GM12878 (cell line): Measurements from ENCODE around the gene GABBR2. TPM values are rescaled to one million over a fixed set of nuclear protein-coding genes. Genes with fewer than 3 reads are reported as not detected.

ENCODE experiments used
- ATAC-seq: fragments of 200-7000 bp; cut with Tn5 transposase; 3 replicates; pipeline ENCODE4 v1.9.1; 2020; ENCODE audit warnings: mild to moderate bottlenecking, moderate library complexity
- BruUV-seq: library from RNA; stranded (reverse); fragments of 400-500 nt; replicated peaks from 2 replicates; lab custom pipeline; 2021; lab: Mats Ljungman, UMichigan
- CTCF ChIA-PET: fragments of 300-600 bp; sonication (Branson Sonifier 250); formaldehyde crosslinking; extraction: SDS; loops from one replicate; lab custom pipeline; 2021; ENCODE audit warnings: inconsistent platforms; lab: Yijun Ruan, JAX
- POLR2A ChIA-PET: fragments of 350-600 bp; formaldehyde crosslinking; extraction: SDS; loops from one replicate; lab custom pipeline; 2021; ENCODE audit warnings: inconsistent platforms; lab: Charles Lee
- RAD21 ChIA-PET: fragments of 300-600 bp; sonication (Branson Sonifier 250); formaldehyde crosslinking; loops from one replicate; lab custom pipeline; 2023; ENCODE audit warnings: antibody characterized with exemption; ENCODE audit not compliant: unreplicated experiment; lab: Charles Lee
- SMC1A ChIA-PET: fragments of 300-600 bp; sonication (Branson Sonifier 250); formaldehyde crosslinking; loops from one replicate; lab custom pipeline; 2023; ENCODE audit not compliant: unreplicated experiment, uncharacterized antibody; lab: Charles Lee
- DNase-seq: peaks from one replicate; pipeline ENCODE4 v3.0.0-alpha.2; 2011; ENCODE audit warnings: low read depth, low spot score
- FAIRE-seq: peaks from 3 replicates; lab custom pipeline; 2011; peaks lifted over from hg19 to GRCh38; lab: Jason Lieb, UNC
- H2AFZ ChIP-seq: 2 replicates; pipeline ENCODE4 v1.6.0; 2011; ENCODE audit warnings: low read depth, low read length, control low read depth; ENCODE audit not compliant: control insufficient read depth
- H3K27ac ChIP-seq: 2 replicates; pipeline ENCODE4 v1.5.1; 2011; ENCODE audit warnings: control low read depth; ENCODE audit not compliant: control insufficient read depth, insufficient read depth
- H3K27me3 ChIP-seq, 2 experiments: replicated peaks in 1 of 2; 2 replicates each; pipeline versions ENCODE4 v1.6.0 to v1.6.1; 2011; ENCODE audit warnings: low read length in 1 of 2; ENCODE audit not compliant: control insufficient read depth in 2 of 2, insufficient read depth in 2 of 2
- H3K36me3 ChIP-seq, 2 experiments: 2 replicates each; pipeline ENCODE4 v1.5.1; 2011; ENCODE audit warnings: low read length in 1 of 2; ENCODE audit not compliant: control insufficient read depth in 2 of 2, insufficient read depth in 2 of 2
- H3K4me1 ChIP-seq: 2 replicates; pipeline ENCODE4 v1.6.1; 2011; ENCODE audit warnings: mild to moderate bottlenecking, low read length, moderate library complexity, mixed read lengths; ENCODE audit not compliant: control insufficient read depth, insufficient read depth
- H3K4me2 ChIP-seq: 2 replicates; pipeline ENCODE4 v1.6.0; 2011; ENCODE audit warnings: control low read depth; ENCODE audit not compliant: control insufficient read depth, insufficient read depth
- H3K4me3 ChIP-seq: fragments of 200-600 bp; sonication (generic); 2 replicates; pipeline ENCODE4 v1.5.1; 2016
- H3K79me2 ChIP-seq: 2 replicates; pipeline ENCODE4 v1.6.0; 2011; ENCODE audit warnings: low read length; ENCODE audit not compliant: control insufficient read depth, insufficient read depth
- H3K9ac ChIP-seq: 2 replicates; pipeline ENCODE4 v1.8.0; 2011; ENCODE audit warnings: low read length, control low read depth, mixed read lengths; ENCODE audit not compliant: control insufficient read depth, insufficient read depth
- H3K9me3 ChIP-seq: replicated peaks from 3 replicates; pipeline ENCODE4 v1.5.1; 2011; ENCODE audit warnings: mild to moderate bottlenecking, low read length; ENCODE audit not compliant: control insufficient read depth, insufficient read depth
- H4K20me1 ChIP-seq: 2 replicates; pipeline ENCODE4 v1.6.0; 2011; ENCODE audit not compliant: control insufficient read depth, insufficient read depth
- PAX5 ChIP-seq: IDR thresholded peaks from 2 replicates; pipeline ENCODE4 v1.6.1; 2011; ENCODE audit warnings: low read depth, low read length, borderline replicate concordance
- SMARCA5 ChIP-seq: fragments of 450-650 bp; IDR thresholded peaks from 2 replicates; pipeline ENCODE4 v1.6.1; 2017; ENCODE audit warnings: mild to moderate bottlenecking
- SRF ChIP-seq, 2 experiments: IDR thresholded peaks; 2 replicates each; pipeline ENCODE4 v1.6.1; 2011; ENCODE audit warnings: low read depth in 2 of 2, low read length in 2 of 2, mild to moderate bottlenecking in 1 of 2, moderate library complexity in 1 of 2
- YY1 ChIP-seq: IDR thresholded peaks from 2 replicates; pipeline ENCODE4 v1.6.1; 2011; ENCODE audit warnings: low read depth, mild to moderate bottlenecking, low read length
- ZNF24 ChIP-seq: fragments of 450-650 bp; IDR thresholded peaks from 2 replicates; pipeline ENCODE4 v1.6.1; 2017; ENCODE audit warnings: antibody characterized with exemption, mild to moderate bottlenecking
- ZSCAN29 ChIP-seq: fragments of 450-650 bp; IDR thresholded peaks from 2 replicates; pipeline ENCODE4 v1.6.1; 2017; ENCODE audit warnings: mild to moderate bottlenecking, moderate library complexity
- WGBS: methylation state at CpG from one replicate; pipeline ENCODE4 v1.1.6; 2016; ENCODE audit warnings: low lambda C conversion rate; ENCODE audit not compliant: insufficient replicate concordance, insufficient coverage; ENCODE audit errors: missing lambda C conversion rate; 5-methylcytosine and 5-hydroxymethylcytosine counted together
- in situ Hi-C: fragments of 300-500 bp; cut with MboI; formaldehyde crosslinking; loops from 9 replicates; pipeline ENCODE4 v1.14.3; 2018; ENCODE audit warnings: mixed read lengths
- intact Hi-C: fragments of 100-400 bp; cut with micrococcal nuclease; formaldehyde crosslinking; loops from one replicate; pipeline ENCODE4 v1.14.2; 2022; ENCODE audit not compliant: unreplicated experiment
- polyA plus RNA-seq, 11 experiments: library from polyadenylated mRNA; depleted of rRNA in 4 of 11; unstranded in 6 of 11; stranded (reverse) in 5 of 11; fragments of >200 nt; fragmentation: Nextera tagmentation in 4 of 11; fragmentation: Illumina TruSeq in 1 of 11; extraction: Ambion mirVana in 4 of 11; extraction: Trizol in 1 of 11; gene quantifications; 1 replicate in 1 of 11; 2 replicates in 10 of 11; pipeline versions ENCODE4 v1.2.1 to v1.2.3, GENCODE V29; 2011 to 2016; ENCODE audit warnings: inconsistent platforms in 2 of 11, missing spikeins in 2 of 11, low read depth in 1 of 11
- total RNA-seq, 4 experiments: library from RNA; depleted of rRNA in 3 of 4; stranded (reverse); fragments of >200 nt in 3 of 4; fragmentation: Illumina TruSeq in 1 of 4; extraction: Trizol in 1 of 4; gene quantifications; 2 replicates each; pipeline versions ENCODE4 v1.2.1 to v1.2.3, GENCODE V29; 2013 to 2021
- TF ChIP-seq, protein P1 (sequence below): fragments of 450-650 bp; conservative IDR thresholded peaks from 2 replicates; pipeline ENCODE4 v1.6.1; 2017; ENCODE audit warnings: mild to moderate bottlenecking, moderate library complexity
- TF ChIP-seq, protein P2 (sequence below): fragments of 450-650 bp; formaldehyde crosslinking; IDR thresholded peaks from 2 replicates; pipeline ENCODE4 v1.5.0; 2022; ENCODE audit warnings: mild to moderate bottlenecking, missing genetic modification characterization
- TF ChIP-seq, protein P3 (sequence below): fragments of 450-650 bp; IDR thresholded peaks from 2 replicates; pipeline ENCODE4 v1.6.1; 2014; ENCODE audit warnings: mild to moderate bottlenecking

The GABBR2 gene
- total and polyA plus RNA-seq, 10 of the 15 experiments (the other 5 are each of a cell fraction or from before 2014, with no cell fraction given), result 0.02 to 2.2 (median 0.06) TPM; not detected in 2

DNA sequence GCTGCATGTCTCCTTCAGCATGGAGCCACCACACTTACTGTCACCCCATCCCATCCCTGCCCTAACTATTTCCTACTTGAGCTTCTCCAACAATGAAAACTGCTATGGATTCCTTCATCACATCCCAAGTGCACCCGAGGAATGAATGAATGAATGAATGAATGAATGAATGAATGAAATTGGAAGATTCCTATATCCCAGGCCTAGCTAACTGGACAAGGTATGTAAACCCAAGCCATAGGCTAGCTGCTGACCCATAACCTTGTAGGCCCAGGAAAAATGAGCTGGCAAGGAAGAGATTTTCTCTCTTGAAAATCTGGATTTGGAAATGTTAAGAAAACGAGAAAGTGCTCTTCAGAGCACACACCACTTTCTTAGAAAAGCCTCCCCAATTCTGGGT, 97.4 kb downstream of the GABBR2 start:
- H3K9me3 ChIP-seq, result no peaks in the 10 kb centered on the region
- RAD21 ChIA-PET, result no interaction called here

DNA sequence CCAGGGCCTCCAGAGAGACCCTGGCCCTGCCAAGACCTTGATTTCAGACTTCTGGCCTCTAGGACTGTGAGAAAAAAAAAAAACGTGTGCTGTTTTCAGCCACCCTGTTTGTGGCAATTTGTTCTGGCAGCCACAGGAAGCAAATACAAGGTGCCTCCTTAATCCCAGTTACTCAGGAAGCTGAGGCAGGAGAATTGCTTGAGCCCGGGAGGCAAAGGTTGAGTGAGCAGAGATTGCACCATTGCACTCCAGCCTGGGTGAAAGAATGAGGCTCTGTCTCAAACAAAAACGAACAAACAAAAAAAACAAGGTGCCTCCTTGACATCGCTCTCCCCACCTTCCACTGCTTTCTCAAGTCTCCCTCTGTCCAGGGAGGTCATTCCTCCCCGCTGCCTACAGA, 98.0 kb downstream of the GABBR2 start:
- H3K9me3 ChIP-seq, result no peaks in the 10 kb centered on the region
- intact Hi-C loops, result no loop called here
- no peaks in the 10 kb centered on the region for H3K79me2 ChIP-seq
- DNase-seq (no peak), FAIRE-seq (no peak), ATAC-seq (no peak)
- peaks cover 0 to 1% of the 10 kb centered on the region in 2 experiments; a peak in 1 of 4 replicates for H3K27me3 ChIP-seq
- in situ Hi-C loops, result no loop called here
- no peak overlapping the region for H3K27ac ChIP-seq
- ChIA-PET POLR2A (no interaction called here), SMC1A (no interaction called here), RAD21 (no interaction called here), CTCF (interaction anchor here (0.9 kb wide), 1 partner anchor 74 kb away, joined by 4 read pairs; no protein-coding TSS in a partner anchor)
- no peaks in the 10 kb centered on the region for H3K36me3 ChIP-seq
- H4K20me1 ChIP-seq, result no peaks in the 10 kb centered on the region
- no peak overlapping the region for H2AFZ ChIP-seq
- WGBS, result 2% methylated on average over 5 of the region's 5 CpGs
- no peak overlapping the region for H3K9ac ChIP-seq
- H3K4me3 ChIP-seq, result no peak overlapping the region
- H3K4me1 ChIP-seq, result no peaks in the 10 kb centered on the region
- H3K4me2 ChIP-seq, result no peak overlapping the region
- no TSS peak for BruUV-seq
- TF ChIP-seq, protein P1, sequence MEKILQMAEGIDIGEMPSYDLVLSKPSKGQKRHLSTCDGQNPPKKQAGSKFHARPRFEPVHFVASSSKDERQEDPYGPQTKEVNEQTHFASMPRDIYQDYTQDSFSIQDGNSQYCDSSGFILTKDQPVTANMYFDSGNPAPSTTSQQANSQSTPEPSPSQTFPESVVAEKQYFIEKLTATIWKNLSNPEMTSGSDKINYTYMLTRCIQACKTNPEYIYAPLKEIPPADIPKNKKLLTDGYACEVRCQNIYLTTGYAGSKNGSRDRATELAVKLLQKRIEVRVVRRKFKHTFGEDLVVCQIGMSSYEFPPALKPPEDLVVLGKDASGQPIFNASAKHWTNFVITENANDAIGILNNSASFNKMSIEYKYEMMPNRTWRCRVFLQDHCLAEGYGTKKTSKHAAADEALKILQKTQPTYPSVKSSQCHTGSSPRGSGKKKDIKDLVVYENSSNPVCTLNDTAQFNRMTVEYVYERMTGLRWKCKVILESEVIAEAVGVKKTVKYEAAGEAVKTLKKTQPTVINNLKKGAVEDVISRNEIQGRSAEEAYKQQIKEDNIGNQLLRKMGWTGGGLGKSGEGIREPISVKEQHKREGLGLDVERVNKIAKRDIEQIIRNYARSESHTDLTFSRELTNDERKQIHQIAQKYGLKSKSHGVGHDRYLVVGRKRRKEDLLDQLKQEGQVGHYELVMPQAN, result no peak
- TF ChIP-seq YY1, result no peak
- TF ChIP-seq, protein P2, sequence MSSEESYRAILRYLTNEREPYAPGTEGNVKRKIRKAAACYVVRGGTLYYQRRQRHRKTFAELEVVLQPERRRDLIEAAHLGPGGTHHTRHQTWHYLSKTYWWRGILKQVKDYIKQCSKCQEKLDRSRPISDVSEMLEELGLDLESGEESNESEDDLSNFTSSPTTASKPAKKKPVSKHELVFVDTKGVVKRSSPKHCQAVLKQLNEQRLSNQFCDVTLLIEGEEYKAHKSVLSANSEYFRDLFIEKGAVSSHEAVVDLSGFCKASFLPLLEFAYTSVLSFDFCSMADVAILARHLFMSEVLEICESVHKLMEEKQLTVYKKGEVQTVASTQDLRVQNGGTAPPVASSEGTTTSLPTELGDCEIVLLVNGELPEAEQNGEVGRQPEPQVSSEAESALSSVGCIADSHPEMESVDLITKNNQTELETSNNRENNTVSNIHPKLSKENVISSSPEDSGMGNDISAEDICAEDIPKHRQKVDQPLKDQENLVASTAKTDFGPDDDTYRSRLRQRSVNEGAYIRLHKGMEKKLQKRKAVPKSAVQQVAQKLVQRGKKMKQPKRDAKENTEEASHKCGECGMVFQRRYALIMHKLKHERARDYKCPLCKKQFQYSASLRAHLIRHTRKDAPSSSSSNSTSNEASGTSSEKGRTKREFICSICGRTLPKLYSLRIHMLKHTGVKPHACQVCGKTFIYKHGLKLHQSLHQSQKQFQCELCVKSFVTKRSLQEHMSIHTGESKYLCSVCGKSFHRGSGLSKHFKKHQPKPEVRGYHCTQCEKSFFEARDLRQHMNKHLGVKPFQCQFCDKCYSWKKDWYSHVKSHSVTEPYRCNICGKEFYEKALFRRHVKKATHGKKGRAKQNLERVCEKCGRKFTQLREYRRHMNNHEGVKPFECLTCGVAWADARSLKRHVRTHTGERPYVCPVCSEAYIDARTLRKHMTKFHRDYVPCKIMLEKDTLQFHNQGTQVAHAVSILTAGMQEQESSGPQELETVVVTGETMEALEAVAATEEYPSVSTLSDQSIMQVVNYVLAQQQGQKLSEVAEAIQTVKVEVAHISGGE (CRISPR knock-in tag), result no peak
- TF ChIP-seq SMARCA5, result no peak
- TF ChIP-seq, protein P3, sequence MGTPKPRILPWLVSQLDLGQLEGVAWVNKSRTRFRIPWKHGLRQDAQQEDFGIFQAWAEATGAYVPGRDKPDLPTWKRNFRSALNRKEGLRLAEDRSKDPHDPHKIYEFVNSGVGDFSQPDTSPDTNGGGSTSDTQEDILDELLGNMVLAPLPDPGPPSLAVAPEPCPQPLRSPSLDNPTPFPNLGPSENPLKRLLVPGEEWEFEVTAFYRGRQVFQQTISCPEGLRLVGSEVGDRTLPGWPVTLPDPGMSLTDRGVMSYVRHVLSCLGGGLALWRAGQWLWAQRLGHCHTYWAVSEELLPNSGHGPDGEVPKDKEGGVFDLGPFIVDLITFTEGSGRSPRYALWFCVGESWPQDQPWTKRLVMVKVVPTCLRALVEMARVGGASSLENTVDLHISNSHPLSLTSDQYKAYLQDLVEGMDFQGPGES, result no peak
- TF ChIP-seq, all 136 proteins: peak for 0

More for the DNA sequence above, 97.4 kb downstream of the GABBR2 start:
- in situ Hi-C loops, result no loop called here
- ChIA-PET CTCF (interaction anchor here (0.9 kb wide), 1 partner anchor 75 kb away, joined by 4 read pairs; no protein-coding TSS in a partner anchor), POLR2A (no interaction called here), SMC1A (no interaction called here)
- 0% methylated on average over 2 of the region's 2 CpGs for WGBS
- no peak for ATAC-seq
- TF ChIP-seq ZSCAN29, result no peak
- no peak for TF ChIP-seq PAX5
- peak; percentile 78 for TF ChIP-seq ZNF24
- TF ChIP-seq SRF (IDR thresholded peaks at IDR 0.05; ENCODE audit: low read depth in 2 of 2, low read length in 2 of 2), result no peak
- no peaks in the 10 kb centered on the region for H3K4me1 ChIP-seq
- no peak for FAIRE-seq
- peaks cover 0 to 1% of the 10 kb centered on the region in 2 experiments; a peak in 1 of 4 replicates for H3K27me3 ChIP-seq
- H3K27ac ChIP-seq, result no peak overlapping the region
- H3K9ac ChIP-seq, result no peak overlapping the region
- no peaks in the 10 kb centered on the region for H3K36me3 ChIP-seq
- BruUV-seq, result no TSS peak
- DNase-seq, result no peak
- H4K20me1 ChIP-seq, result no peaks in the 10 kb centered on the region
- no peak overlapping the region for H3K4me2 ChIP-seq
- no peak overlapping the region for H2AFZ ChIP-seq
- intact Hi-C loops, result no loop called here
- H3K4me3 ChIP-seq, result no peak overlapping the region
- no peaks in the 10 kb centered on the region for H3K79me2 ChIP-seq
